ENCODE measurements around the gene LRP2.
A peak's percentile ranks its signal among the peaks of the same experiment; 100 is the strongest.
"Not testable (repeated sequence)": the region's sequence is repeated elsewhere in the genome, so short reads cannot be mapped to it uniquely, and the experiment has no call there.

LRP2 gene

DNA sequence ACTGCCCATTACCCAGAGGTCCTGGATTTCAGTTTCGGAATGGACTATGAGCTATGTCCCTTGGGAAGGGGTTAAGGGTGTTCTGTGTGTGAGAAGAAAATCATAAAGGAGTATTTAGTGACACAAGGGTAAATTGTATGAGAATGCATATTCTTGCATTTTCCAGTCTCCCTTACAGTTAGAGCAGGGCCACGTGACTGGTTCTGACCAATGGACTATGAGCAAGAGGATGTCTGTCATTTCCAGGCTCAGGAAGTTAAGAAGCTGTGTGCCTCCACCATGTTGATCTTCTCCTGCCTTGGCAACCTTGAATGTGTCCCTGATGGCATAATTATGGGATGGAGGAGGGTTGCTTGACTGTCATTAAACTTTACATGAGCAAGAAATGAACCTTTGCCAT lies 198.0 kb downstream of the LRP2 start:
- DNase-seq = no peak

DNA sequence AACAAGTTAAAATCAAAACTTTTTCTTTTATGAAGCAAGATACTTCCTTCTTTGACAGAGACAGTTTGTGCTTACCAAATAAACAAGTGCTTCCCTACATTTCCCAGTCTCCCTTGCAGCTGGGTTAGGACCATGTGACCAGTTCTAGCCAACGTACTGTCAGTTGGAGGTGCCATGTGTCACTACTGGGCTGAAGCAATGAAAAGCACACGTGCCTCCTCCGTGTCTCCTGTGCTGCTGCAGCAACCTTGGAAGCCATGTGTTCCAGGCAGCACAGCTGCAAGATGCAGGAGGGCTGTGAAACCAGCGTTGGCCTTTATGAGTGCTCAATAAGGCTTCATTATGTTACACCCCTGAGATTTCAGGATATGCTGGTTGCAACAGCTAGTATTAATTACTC lies 199.7 kb downstream of the LRP2 start:
- no peak for DNase-seq

- DNase-seq = no peak
Measured at GRCh38 chr2:169160926-169161481, 201.3 kb downstream of the LRP2 start.

GRCh38 chr2:169159686-169160085 lies 202.6 kb downstream of the LRP2 start:
- DNase-seq = no peak

GRCh38 chr2:169158874-169159273 lies 203.5 kb downstream of the LRP2 start:
- no peak for DNase-seq

DNA sequence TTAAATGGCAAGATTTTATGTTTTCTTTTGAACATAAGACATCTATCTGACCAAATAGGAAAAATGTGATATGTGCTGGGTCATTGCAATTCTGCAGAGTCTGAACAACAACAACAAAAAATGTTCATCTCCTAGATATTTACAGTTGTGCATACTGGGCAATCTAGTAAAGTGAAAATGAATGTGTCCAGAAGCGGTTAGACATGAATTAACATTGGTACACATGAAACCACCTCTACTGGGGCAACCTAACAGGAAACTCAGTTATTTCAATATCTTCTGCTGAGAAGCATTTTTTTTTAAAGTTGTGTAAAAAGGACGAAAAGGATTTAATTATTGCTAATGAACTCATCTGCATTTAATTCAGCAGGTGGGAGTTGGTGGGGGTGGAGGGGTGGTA lies 216.1 kb downstream of the LRP2 start:
- DNase-seq = no peak

DNA sequence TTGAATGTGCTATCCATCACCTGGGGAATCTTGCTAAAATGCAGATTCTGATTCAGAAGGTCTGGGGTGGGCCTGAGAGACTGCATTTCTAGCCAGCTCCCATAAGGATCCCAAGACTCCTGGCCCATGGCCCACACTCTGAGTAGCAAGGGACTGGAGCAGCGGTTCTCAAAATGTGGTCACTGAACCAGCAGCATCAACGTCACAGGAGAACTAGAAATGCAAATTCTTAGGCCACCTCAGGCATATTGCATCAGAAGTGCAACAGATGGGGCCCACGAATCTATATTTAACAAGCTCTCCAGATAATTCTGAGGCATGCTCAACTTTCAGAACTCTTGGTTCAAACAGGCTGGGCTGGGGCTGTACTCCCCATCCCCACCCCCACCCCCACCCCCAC lies 218.3 kb downstream of the LRP2 start:
- no peak for DNase-seq

DNA sequence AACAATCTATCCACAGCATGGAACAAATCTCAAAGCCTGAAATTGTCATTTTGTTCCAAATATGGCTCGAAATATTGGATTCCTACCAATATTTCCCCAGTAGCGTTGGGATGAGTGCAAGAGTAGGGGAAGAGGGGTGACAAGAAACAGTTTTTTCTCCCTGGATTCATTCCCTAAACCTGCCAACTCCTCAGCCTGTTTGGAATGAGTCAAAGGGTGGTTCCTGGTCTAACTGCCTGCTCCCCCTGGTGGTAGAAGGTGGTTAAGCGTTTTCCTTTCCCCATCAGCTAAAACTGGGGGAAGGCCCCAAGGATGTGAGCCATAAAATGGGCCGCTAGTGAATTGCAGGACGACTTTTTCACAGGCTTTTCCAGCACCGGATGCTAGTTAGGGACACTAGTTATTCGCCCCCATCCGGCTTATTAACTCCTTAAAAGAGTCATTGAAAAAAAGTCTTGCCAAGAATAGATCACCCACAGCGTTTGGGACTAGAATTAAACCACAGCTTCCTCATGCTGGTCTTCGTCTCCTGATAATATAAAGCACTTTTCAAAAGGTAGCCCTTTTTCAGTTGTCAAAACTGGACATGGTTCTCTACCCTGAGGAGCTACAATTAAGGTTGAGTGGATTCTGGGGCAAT lies 220.5 kb downstream of the LRP2 start:
- DNase-seq = peak; percentile 57

DNA sequence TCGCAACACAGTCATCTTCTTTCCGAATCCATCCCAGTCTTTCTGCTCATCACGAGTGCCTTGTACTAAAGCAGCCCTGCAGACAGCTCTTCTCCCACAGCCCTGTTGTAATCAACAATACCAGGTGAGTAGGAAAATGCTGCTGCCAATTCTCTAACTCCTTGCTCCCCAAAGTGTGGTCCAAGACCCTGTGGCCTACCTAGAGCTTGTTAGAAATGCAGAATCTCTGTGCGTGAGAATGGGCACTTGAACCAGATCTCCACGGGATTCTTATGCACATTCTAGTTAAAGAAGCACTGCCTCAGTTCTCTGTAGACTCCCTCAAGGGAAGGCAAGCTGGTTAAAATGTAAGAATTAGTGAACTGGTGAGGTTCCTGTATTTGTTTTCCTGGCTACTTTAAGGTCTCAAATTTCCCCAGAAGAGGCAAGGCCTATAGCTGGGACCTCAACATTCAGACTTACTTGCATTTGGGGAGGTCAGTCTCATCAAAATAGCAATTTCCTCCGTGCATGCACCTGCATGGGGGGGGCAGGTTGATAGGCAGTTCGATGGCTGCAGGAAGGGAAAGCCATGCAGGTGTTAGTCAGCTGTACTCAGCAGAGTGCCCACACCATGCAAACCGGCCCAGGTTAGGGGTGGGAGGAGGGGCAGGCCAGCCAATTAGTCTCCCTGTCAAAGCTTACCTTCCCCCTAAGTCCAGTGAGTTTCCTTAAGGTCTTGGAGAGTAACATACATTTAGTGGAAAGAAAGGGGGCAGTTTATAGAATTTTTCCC lies 222.2 kb downstream of the LRP2 start:
- no peak for DNase-seq

DNA sequence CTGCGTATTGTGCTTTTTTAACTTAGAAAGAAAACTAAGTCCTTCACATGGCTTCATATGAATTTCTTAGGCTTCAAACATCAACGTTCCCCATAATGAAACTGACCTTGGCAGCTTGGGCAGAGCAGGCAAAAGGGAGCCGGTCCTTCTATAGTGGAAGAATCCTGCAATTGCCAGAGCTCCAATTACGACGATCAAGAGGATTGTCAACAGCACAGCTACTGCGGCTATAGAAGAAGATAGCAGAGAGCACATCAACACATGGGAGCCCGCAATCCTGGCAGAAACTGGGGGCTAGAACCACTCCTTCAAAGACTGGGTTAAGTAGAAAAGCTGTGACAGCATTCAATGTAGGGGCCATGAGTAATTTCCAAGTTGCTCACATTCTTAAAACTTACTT lies 223.2 kb downstream of the LRP2 start:
- DNase-seq = no peak

DNA sequence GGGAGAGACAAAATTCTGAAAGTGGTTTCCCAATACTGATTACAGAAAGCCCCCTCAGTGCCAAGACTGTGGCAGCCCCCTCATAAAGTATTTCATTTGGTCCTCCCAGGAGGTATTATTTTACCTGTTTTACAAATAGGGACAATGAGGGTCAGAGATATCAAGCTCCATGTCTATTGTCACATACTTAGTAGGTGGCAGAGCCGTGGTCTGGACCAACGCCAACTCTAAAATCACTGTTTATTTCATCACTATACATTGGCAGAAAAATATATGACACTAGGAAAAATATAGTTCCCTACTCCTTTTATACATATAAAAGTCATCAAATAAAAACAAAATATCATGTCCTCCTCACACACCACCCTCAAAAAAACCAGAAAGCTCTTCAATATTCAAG lies 224.4 kb downstream of the LRP2 start:
- no peak for DNase-seq

DNA sequence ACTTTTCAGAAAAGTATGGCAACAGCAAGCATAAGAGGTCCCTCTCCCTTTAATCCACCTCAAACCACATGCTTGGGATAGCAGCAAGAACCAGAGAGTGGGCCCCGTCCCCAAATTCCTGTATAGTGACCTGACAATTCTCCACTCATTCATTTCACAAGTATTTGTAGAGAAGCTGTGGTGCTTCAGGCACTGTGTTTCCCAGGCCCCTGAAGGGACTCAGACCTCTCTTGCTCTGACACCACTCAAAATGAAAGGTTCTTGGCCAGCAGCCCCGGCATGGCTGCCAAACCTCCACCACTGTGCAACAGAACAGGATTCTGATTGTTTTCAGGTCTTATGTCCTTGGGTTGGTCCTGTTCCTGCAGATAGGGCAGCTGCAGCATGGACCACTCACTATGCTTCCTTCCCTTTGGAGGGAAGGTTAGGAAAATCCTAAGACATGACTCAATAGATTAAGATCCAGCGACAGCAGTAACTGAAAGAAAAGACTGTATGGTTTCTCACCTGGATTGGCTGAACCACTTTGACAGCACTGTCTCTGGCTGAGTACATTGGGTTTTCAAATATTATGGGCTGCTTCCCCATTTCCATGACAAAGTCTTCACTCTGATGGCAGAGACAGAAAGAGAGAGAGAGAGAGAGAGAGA lies 225.3 kb downstream of the LRP2 start:
- DNase-seq = no peak

DNA sequence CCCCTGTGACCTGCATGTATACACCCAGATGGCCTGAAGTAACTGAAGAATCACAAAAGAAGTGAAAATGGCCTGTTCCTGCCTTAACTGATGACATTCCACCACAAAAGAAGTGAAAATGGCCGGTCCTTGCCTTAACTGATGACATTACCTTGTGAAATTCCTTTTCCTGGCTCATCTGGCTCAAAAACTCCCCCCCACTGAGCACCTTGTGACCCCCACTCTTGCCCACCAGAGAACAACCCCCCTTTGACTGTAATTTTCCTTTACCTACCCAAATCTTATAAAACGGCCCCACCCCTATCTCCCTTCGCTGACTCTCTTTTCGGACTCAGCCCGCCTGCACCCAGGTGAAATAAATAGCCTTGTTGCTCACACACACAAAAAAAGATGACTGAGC lies 225.9 kb downstream of the LRP2 start:
- not testable (repeated sequence) for DNase-seq

DNA sequence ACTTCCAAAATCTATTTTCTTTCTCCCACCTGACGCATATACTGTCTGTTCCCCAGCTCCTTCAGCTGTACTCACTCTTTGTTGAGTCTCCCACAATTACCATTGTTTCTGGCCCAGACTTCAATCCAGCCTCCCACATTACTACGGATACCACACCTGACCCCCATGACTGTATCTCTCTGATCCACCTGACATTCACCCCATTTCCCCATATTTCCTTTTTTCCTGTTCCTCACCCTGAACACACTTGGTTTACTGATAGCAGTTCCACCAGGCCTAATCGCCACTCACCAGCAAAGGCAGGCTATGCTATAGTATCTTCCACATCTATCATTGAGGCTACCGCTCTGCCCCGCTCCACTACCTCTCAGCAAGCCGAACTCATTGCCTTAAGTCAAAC lies 228.1 kb downstream of the LRP2 start:
- DNase-seq = not testable (repeated sequence)

DNA sequence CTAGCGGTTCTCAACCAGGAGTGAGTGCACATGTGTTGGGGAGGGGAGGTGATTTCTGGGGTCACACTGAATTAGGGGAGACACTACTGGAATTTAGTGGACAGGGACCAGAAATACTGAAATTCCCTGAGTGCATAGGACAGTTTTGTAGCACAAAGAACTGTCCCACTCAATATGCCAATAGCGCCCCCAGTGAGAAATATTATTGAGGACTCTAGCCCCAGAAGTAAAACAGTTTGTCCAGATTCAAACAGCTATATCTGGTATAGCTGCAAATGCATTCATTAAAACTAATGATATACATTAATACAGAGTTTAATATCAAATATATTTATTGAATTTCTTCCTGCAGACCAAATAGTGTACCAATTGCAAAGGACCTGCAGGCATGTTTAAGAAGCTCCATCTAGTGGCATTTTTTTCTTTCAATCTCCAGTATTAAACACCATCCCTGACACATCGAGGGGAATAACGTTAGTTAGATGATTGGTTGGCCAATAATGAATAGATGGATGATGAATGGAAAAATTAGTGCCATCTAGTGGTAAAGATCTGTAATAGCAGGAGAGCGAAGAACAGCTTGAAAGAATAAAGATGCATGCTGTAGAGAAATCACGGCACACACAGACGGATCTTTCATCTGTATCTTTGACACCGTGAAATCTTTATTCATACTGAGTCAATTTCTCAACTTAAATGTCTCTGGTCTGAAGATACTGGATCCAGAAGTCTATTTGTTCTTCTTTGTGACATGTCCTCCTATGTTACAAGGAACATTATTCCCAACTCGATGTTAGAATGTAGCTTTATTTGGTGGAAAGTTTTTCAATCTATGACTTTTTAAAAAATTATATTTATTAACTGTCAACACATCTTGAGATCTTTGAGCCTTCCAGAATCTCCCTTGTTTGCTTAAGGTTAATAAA lies 230.5 kb downstream of the LRP2 start:
- peak; percentile 47 for DNase-seq

DNA sequence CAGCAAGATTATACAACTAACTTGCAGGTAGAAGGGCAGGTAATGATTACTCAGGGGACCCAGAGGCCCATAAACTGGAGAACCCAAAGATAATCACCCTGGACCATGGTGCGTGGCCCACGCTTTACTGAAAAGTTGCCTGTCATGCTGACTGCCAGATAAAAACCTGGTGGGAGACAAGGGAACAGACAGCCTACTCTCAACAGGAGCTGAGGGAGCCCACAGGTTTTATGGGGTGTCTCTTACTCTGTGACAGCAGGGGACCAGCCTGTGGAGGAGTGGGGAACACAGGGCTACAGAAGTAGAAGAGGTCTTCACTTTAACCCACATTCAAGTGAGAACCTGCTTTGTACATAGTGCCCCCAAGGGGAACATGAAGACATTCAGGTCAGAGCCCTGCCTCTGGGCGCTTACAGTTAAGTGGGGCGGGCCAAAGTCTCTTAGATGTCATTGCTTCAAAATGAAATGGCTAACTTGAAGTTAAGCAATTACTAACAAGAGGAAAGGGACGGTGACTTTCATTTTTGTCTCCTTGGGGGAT lies 232.6 kb downstream of the LRP2 start:
- no peak for DNase-seq

GRCh38 chr2:169119851-169120250 lies 242.5 kb downstream of the LRP2 start:
- no peak for DNase-seq

GRCh38 chr2:169119123-169119760 lies 243.1 kb downstream of the LRP2 start:
- no peak for DNase-seq

DNA sequence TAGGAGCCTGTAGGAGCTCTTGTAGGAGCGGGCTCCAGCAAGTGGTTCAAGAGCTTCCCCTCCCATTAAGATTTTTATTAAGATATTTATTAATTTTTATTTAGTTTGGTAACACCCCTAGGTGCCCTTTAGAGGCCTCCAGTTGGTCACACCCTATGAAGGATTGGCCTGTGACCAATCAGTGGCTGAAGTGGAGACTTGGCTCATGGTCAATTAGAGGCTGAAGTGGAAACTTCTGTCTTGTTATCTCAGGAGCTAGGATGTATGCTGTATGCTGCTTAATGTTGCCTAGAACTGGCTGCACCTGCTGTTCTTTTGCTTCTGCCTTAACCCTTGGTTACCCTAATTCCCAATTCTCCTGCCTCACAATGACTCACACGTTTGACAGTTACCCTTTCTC lies 244.3 kb downstream of the LRP2 start:
- no peak for DNase-seq

DNA sequence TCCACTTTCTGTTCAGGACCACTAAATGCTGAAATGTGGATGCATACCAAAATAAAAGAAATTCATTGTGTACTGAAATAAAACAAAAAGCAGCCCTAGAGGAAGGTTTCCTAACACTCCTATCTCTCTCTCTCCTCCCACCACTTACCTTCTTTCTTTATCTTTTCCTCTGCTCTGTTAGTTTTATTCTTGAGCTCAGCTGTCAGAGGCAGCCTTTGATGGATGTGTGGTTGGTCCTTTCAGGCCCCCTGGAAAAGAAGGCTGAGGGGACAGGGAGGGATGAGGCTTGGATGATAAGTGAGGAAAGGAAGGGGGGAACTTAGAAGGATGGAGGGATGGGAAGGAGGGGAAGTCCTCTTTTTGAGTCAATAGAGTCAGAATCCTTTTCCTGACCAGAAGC lies 245.3 kb downstream of the LRP2 start:
- no peak for DNase-seq

DNA sequence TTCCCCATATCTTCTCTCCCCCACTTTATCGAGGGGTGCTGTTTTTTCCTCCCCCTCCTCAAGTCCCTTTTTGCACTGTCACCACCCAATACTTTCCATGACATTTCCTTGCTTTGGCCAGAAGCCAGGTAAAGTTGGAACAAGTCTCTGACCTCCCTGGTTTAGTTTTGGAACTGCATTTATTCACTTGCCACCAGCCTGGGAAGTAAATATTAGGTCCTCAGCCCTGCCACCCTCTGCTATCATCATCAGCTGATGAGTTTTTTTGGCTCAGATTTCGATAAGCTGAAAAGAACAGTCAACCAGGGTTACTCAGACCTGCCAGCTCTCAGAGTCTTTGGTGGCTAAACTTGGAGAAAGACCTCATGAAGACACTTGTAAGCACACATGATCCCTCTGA lies 246.0 kb downstream of the LRP2 start:
- no peak for DNase-seq

DNA sequence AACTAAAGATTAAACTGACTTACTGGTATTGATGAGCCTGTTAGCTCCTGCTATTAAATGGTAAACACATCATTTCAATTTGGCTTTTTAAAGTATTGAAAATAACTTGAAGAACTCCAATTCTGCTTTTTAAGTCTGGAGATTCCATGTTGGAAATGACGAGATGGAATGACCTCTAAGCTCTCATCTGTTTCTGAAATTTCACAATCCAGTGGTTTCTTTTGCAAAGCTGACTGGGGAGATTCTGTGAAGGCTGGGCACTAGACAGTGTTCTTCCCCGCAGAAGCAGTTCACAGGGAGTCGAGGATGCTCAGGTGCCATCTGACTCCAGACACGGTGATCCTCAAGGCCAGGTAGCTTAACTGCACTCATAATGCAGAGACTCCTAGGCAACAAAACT lies 248.3 kb downstream of the LRP2 start:
- DNase-seq = no peak

Measured in fibroblast of skin of right biceps (primary cell).